ENCODE measurements around the gene PLCH1. TPM values are rescaled to one million over a fixed set of nuclear protein-coding genes. Genes with fewer than 3 reads are reported as not detected.

The PLCH1 gene
- total RNA-seq, 1 donor from 2014 or later, result 0.25 TPM

GRCh38 chr3:155441506-155441905 is 303.4 kb downstream of the PLCH1 start:
- no peaks in the 10 kb centered on the region for H3K36me3 ChIP-seq
- no peak overlapping the region for H3K4me3 ChIP-seq
- intact Hi-C loops (cut with DNase I), result no loop called here
- TF ChIP-seq CTCF (IDR thresholded peaks at IDR 0.05) (no peak), POLR2AphosphoS5 (IDR thresholded peaks at IDR 0.05; ENCODE audit: insufficient read depth in 1 of 2, low read depth in 1 of 2) (no peak), POLR2A (IDR thresholded peaks at IDR 0.05) (no peak)
- no peaks in the 10 kb centered on the region for H3K9me3 ChIP-seq
- no peak overlapping the region for H3K27ac ChIP-seq
- no peaks in the 10 kb centered on the region for H3K4me1 ChIP-seq
- no peaks in the 10 kb centered on the region for H3K27me3 ChIP-seq
- DNase-seq (ENCODE audit: extremely low spot score in 2 of 2), result no peak

- H3K27me3 ChIP-seq, result no peaks in the 10 kb centered on the region
- H3K27ac ChIP-seq, result no peak overlapping the region
- H3K36me3 ChIP-seq, result no peaks in the 10 kb centered on the region
- no peaks in the 10 kb centered on the region for H3K9me3 ChIP-seq
- DNase-seq (ENCODE audit: extremely low spot score in 2 of 2), result no peak
- no peak for TF ChIP-seq POLR2A (IDR thresholded peaks at IDR 0.05)
- no peak for TF ChIP-seq POLR2AphosphoS5 (IDR thresholded peaks at IDR 0.05; ENCODE audit: insufficient read depth in 1 of 2, low read depth in 1 of 2)
- no peak for TF ChIP-seq CTCF (IDR thresholded peaks at IDR 0.05)
- intact Hi-C loops (cut with DNase I), result no loop called here
- no peaks in the 10 kb centered on the region for H3K4me1 ChIP-seq
- H3K4me3 ChIP-seq, result no peak overlapping the region
These were observed 303.8 kb downstream of the PLCH1 start for GRCh38 chr3:155441026-155441425.

GRCh38 chr3:155435821-155436220 is 309.1 kb downstream of the PLCH1 start:
- intact Hi-C loops (cut with DNase I), result no loop called here

GRCh38 chr3:155431856-155432570 is 312.9 kb downstream of the PLCH1 start:
- H3K36me3 ChIP-seq, result no peaks in the 10 kb centered on the region
- H3K27me3 ChIP-seq, result no peaks in the 10 kb centered on the region
- no peak for DNase-seq (ENCODE audit: extremely low spot score in 2 of 2)
- TF ChIP-seq POLR2A (IDR thresholded peaks at IDR 0.05), result no peak
- no peak for TF ChIP-seq POLR2AphosphoS5 (IDR thresholded peaks at IDR 0.05; ENCODE audit: insufficient read depth in 1 of 2, low read depth in 1 of 2)
- TF ChIP-seq CTCF (IDR thresholded peaks at IDR 0.05), result no peak
- H3K9me3 ChIP-seq, result peaks cover under 1% of the 10 kb centered on the region
- no peaks in the 10 kb centered on the region for H3K4me1 ChIP-seq
- H3K4me3 ChIP-seq, result no peak overlapping the region
- H3K27ac ChIP-seq, result no peak overlapping the region
- intact Hi-C loops (cut with DNase I), result no loop called here

More at GRCh38 chr3:155435821-155436220, 309.1 kb downstream of the PLCH1 start:
- no peaks in the 10 kb centered on the region for H3K27me3 ChIP-seq
- no peaks in the 10 kb centered on the region for H3K9me3 ChIP-seq
- no peak overlapping the region for H3K4me3 ChIP-seq
- DNase-seq (ENCODE audit: extremely low spot score in 2 of 2), result no peak
- H3K4me1 ChIP-seq, result no peaks in the 10 kb centered on the region
- no peak overlapping the region for H3K27ac ChIP-seq
- no peak for TF ChIP-seq POLR2A (IDR thresholded peaks at IDR 0.05)
- TF ChIP-seq CTCF (IDR thresholded peaks at IDR 0.05), result no peak
- no peak for TF ChIP-seq POLR2AphosphoS5 (IDR thresholded peaks at IDR 0.05; ENCODE audit: insufficient read depth in 1 of 2, low read depth in 1 of 2)
- no peaks in the 10 kb centered on the region for H3K36me3 ChIP-seq

- intact Hi-C loops (cut with DNase I), result no loop called here
- Histone ChIP-seq H3K9me3 (peaks cover 5% of the 10 kb centered on the region), H3K4me1 (no peaks in the 10 kb centered on the region), H3K27me3 (no peaks in the 10 kb centered on the region), H3K36me3 (no peaks in the 10 kb centered on the region), H3K4me3 (no peak overlapping the region), H3K27ac (no peak overlapping the region)
- no peak for DNase-seq (ENCODE audit: extremely low spot score in 2 of 2)
- no peak for TF ChIP-seq POLR2AphosphoS5 (IDR thresholded peaks at IDR 0.05; ENCODE audit: insufficient read depth in 1 of 2, low read depth in 1 of 2)
These were observed 316.3 kb downstream of the PLCH1 start for GRCh38 chr3:155428563-155428962.
